Measurements from ENCODE around the gene SUPT16H. TPM values are rescaled to one million over a fixed set of nuclear protein-coding genes. Genes with fewer than 3 reads are reported as not detected.

The SUPT16H gene
- 110 TPM for polyA plus RNA-seq (2013, experiment 1 of 2)
- polyA plus RNA-seq (2013, experiment 2 of 2): 110 TPM

DNA sequence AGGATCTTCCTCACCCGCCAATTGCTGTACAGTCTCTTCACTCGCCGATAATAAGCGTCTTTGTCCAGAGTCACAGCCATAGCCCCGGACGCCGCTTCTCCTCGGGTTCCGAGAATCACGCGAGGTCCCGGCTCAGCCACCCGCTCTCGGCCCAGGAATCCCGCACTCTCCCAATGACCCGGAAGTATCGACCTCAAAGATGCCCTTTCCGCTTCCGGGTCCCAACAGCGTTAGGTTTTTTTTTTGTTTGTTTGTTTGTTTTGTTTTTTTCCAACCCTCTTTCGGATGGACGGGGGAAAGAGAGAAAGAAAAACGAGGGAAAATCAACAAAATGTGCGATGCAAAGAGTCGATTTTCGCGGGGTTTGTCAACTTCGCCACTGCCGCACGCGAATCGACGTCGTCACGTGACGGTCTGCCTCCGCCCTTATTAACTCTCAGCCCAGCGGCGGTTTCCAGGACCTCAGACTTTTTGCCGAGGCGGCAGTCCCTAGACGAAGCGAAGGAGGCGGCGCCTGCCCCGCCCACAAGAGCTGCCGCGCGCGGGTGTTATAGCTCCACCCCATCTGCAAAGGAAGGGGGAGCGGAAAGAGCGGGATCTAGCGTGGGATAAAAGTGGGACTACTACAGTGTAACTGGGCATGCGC, at the start of gene SUPT16H:
SUPT16H (minus strand) TSS at position 172 of the 646 bp plus-strand sequence; CDS start at position 80, 92 bp downstream.
- Histone ChIP-seq H3K36me3 (ENCODE audit: control insufficient read depth, insufficient read depth, low read length) (peaks cover 47% of the 10 kb centered on the region), H3K4me1 (ENCODE audit: control insufficient read depth, insufficient read depth, low read length, poor library complexity, severe bottlenecking) (peaks cover 22% of the 10 kb centered on the region)
- WGBS, 2 experiments (ENCODE audit: insufficient coverage in 2 of 2): 0% methylated on average over 43 to 45 of the region's 54 CpGs

DNA sequence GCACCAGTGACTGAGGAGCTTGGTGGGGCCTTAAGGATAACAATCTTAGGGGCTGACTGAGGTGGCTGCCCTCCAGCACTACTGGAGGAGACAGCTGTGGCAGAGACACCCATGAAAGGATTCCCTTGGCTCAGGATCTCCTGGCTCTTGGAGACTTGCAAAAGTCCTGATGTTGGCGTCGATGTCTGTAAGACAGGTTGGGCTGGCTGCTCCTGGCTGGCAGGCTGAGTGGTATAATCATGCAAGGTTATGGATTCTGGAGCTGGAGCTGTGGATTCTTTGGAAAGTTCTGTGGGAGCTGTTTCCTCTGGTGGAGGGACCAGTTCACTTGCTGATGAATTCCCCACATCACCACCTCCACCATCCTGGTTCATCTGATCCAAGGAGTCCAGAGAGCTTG, 47.3 kb upstream of the SUPT16H start:
- 100% methylated on average over 2 of the region's 2 CpGs; no CpG with 5 or more reads in 1 of the 2 experiments for WGBS, 2 experiments (ENCODE audit: insufficient coverage in 2 of 2)
- no peak overlapping the region for H3K4me3 ChIP-seq (ENCODE audit: extremely low read depth, insufficient read depth, low read length, poor library complexity, severe bottlenecking)
- no peaks in the 10 kb centered on the region for H3K4me1 ChIP-seq (ENCODE audit: control insufficient read depth, insufficient read depth, low read length, poor library complexity, severe bottlenecking)
- no peak overlapping the region for H3K27ac ChIP-seq (ENCODE audit: low read depth, low read length, severe bottlenecking)
- no peaks in the 10 kb centered on the region for H3K9me3 ChIP-seq (ENCODE audit: control insufficient read depth, low read length)
- H3K36me3 ChIP-seq (ENCODE audit: control insufficient read depth, insufficient read depth, low read length): peaks cover 82% of the 10 kb centered on the region

More for the DNA sequence above, at the start of gene SUPT16H:
- Histone ChIP-seq H3K4me3 (ENCODE audit: extremely low read depth, insufficient read depth, low read length, poor library complexity, severe bottlenecking) (peak within 1 kb of the TSS; percentile 90), H3K9me3 (ENCODE audit: control insufficient read depth, low read length) (no peaks in the 10 kb centered on the region), H3K27ac (ENCODE audit: low read depth, low read length, severe bottlenecking) (peak within 1 kb of the TSS; percentile 98)

DNA sequence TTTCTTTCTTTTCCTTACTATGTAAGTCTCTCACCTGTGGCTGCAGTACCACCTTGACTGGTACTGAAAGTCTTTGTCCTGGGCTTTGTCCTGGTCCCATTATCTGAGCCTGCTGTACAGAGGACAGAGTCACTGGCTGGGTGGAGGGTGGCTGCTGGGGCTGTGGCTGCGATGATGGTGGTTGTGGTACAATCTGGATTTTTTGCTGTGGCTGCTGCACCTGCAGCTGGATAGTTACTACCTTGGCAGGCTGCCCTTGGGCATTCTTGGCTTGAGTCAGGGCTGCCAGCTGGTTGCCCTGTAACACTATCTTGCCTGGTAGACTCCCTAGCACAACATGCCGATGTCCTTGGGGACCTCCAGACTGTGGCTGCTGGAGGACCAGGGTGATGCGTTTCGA, 45.1 kb upstream of the SUPT16H start:
- H3K4me1 ChIP-seq (ENCODE audit: control insufficient read depth, insufficient read depth, low read length, poor library complexity, severe bottlenecking): no peaks in the 10 kb centered on the region
- 100% methylated on average over 1 to 2 of the region's 4 CpGs for whole genome bisulfite sequencing, 2 experiments (ENCODE audit: insufficient coverage in 2 of 2)
- peaks cover 91% of the 10 kb centered on the region for H3K36me3 ChIP-seq (ENCODE audit: control insufficient read depth, insufficient read depth, low read length)
- no peak overlapping the region for H3K4me3 ChIP-seq (ENCODE audit: extremely low read depth, insufficient read depth, low read length, poor library complexity, severe bottlenecking)
- H3K9me3 ChIP-seq (ENCODE audit: control insufficient read depth, low read length): no peaks in the 10 kb centered on the region
- H3K27ac ChIP-seq (ENCODE audit: low read depth, low read length, severe bottlenecking): no peak overlapping the region

- no peaks in the 10 kb centered on the region for H3K4me1 ChIP-seq (ENCODE audit: control insufficient read depth, insufficient read depth, low read length, poor library complexity, severe bottlenecking)
- no peak overlapping the region for H3K4me3 ChIP-seq (ENCODE audit: extremely low read depth, insufficient read depth, low read length, poor library complexity, severe bottlenecking)
- peaks cover 97% of the 10 kb centered on the region for H3K36me3 ChIP-seq (ENCODE audit: control insufficient read depth, insufficient read depth, low read length)
- H3K27ac ChIP-seq (ENCODE audit: low read depth, low read length, severe bottlenecking): no peak overlapping the region
- no peaks in the 10 kb centered on the region for H3K9me3 ChIP-seq (ENCODE audit: control insufficient read depth, low read length)
- no CpG with 5 or more reads among the region's 1 CpG for WGBS, 2 experiments (ENCODE audit: insufficient coverage in 2 of 2)
Observed at GRCh38 chr14:21426692-21427091, 42.9 kb upstream of the SUPT16H start.

GRCh38 chr14:21419528-21419927, 35.7 kb upstream of the SUPT16H start:
- no peak overlapping the region for H3K4me3 ChIP-seq (ENCODE audit: extremely low read depth, insufficient read depth, low read length, poor library complexity, severe bottlenecking)
- peaks cover 79% of the 10 kb centered on the region for H3K36me3 ChIP-seq (ENCODE audit: control insufficient read depth, insufficient read depth, low read length)
- H3K4me1 ChIP-seq (ENCODE audit: control insufficient read depth, insufficient read depth, low read length, poor library complexity, severe bottlenecking): no peaks in the 10 kb centered on the region
- 94 to 100% methylated on average over 5 of the region's 5 CpGs for WGBS, 2 experiments (ENCODE audit: insufficient coverage in 2 of 2)
- H3K27ac ChIP-seq (ENCODE audit: low read depth, low read length, severe bottlenecking): no peak overlapping the region
- no peaks in the 10 kb centered on the region for H3K9me3 ChIP-seq (ENCODE audit: control insufficient read depth, low read length)

DNA sequence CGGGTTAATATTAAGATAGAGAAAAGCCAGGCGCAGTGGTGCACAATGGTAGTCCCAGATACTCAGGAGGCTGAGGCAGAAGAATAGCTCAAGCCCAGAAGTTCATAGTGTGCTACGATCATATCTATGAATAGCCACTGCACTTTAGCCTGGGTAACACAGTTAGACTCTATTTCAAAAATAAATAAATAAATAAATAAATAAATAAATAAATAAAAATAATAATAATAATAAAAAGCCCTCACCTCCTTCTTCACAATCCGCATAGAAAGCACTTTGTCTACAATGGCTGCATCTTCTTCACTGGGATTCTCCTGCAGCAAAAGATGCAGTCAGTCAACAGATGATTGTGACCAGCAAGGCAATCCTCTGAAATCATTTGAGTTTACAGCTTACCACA, 31.5 kb upstream of the SUPT16H start:
- Histone ChIP-seq H3K4me3 (ENCODE audit: extremely low read depth, insufficient read depth, low read length, poor library complexity, severe bottlenecking) (no peak overlapping the region), H3K36me3 (ENCODE audit: control insufficient read depth, insufficient read depth, low read length) (peaks cover 83% of the 10 kb centered on the region), H3K9me3 (ENCODE audit: control insufficient read depth, low read length) (no peaks in the 10 kb centered on the region), H3K27ac (ENCODE audit: low read depth, low read length, severe bottlenecking) (no peak overlapping the region), H3K4me1 (ENCODE audit: control insufficient read depth, insufficient read depth, low read length, poor library complexity, severe bottlenecking) (no peaks in the 10 kb centered on the region)
- WGBS, 2 experiments (ENCODE audit: insufficient coverage in 2 of 2): 92 to 96% methylated on average over 2 of the region's 4 CpGs

DNA sequence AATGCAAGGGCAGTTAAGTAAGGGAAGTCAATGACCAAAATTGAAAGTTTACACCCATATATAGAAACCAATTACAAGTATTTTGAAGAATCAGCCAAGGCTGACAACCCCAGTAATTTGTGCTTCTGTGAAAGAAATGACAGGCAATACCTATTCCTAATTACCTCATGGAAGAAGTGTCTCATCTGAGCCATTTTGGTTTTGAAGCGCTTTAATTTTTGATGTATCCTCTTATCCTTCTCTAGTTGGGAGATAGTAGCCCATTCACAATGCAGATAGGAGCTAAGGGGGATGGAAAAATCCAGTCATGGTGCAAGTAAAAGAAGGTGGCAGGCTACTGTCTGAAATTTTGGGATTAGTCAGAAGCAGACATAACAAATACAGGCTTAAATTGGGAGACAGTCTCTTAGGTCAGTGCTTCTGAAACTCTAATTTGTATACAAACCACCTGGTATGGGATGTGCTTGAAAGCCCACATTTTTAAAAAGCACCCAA, 30.4 kb upstream of the SUPT16H start:
- no peaks in the 10 kb centered on the region for H3K9me3 ChIP-seq (ENCODE audit: control insufficient read depth, low read length)
- no peaks in the 10 kb centered on the region for H3K4me1 ChIP-seq (ENCODE audit: control insufficient read depth, insufficient read depth, low read length, poor library complexity, severe bottlenecking)
- peaks cover 82% of the 10 kb centered on the region for H3K36me3 ChIP-seq (ENCODE audit: control insufficient read depth, insufficient read depth, low read length)
- no CpG with 5 or more reads among the region's 1 CpG for WGBS, 2 experiments (ENCODE audit: insufficient coverage in 2 of 2)
- H3K4me3 ChIP-seq (ENCODE audit: extremely low read depth, insufficient read depth, low read length, poor library complexity, severe bottlenecking): no peak overlapping the region
- no peak overlapping the region for H3K27ac ChIP-seq (ENCODE audit: low read depth, low read length, severe bottlenecking)

- H3K36me3 ChIP-seq (ENCODE audit: control insufficient read depth, insufficient read depth, low read length): peaks cover 97% of the 10 kb centered on the region
- H3K4me3 ChIP-seq (ENCODE audit: extremely low read depth, insufficient read depth, low read length, poor library complexity, severe bottlenecking): no peak overlapping the region
- WGBS, 2 experiments (ENCODE audit: insufficient coverage in 2 of 2): 96 to 100% methylated on average over 2 to 3 of the region's 3 CpGs
- no peaks in the 10 kb centered on the region for H3K4me1 ChIP-seq (ENCODE audit: control insufficient read depth, insufficient read depth, low read length, poor library complexity, severe bottlenecking)
- no peak overlapping the region for H3K27ac ChIP-seq (ENCODE audit: low read depth, low read length, severe bottlenecking)
- no peaks in the 10 kb centered on the region for H3K9me3 ChIP-seq (ENCODE audit: control insufficient read depth, low read length)
Observed at GRCh38 chr14:21408147-21408546, 24.3 kb upstream of the SUPT16H start.

- Histone ChIP-seq H3K9me3 (ENCODE audit: control insufficient read depth, low read length) (no peaks in the 10 kb centered on the region), H3K4me1 (ENCODE audit: control insufficient read depth, insufficient read depth, low read length, poor library complexity, severe bottlenecking) (no peaks in the 10 kb centered on the region), H3K4me3 (ENCODE audit: extremely low read depth, insufficient read depth, low read length, poor library complexity, severe bottlenecking) (no peak overlapping the region), H3K36me3 (ENCODE audit: control insufficient read depth, insufficient read depth, low read length) (peaks cover 97% of the 10 kb centered on the region), H3K27ac (ENCODE audit: low read depth, low read length, severe bottlenecking) (no peak overlapping the region)
Observed at GRCh38 chr14:21406213-21406612, 22.4 kb upstream of the SUPT16H start.

DNA sequence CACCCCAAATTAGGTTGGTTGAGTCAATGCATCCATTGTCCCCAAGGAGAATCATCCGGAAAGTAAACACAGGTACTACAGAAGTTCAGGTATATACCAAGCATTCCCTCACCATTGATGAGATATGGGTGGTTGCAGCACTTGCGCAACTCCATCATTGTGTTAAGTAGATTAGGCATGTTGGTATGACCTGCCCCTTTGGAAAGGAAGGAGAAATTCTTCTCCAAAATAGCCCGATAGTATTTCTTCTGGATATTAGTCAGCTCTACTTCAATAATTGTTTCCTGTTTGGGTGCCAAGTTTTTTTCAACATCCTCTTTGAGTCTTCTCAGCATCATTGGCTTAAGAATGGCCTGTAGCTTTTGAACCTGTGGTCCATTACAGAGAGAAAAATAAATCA, 21.3 kb upstream of the SUPT16H start:
- no peaks in the 10 kb centered on the region for H3K9me3 ChIP-seq (ENCODE audit: control insufficient read depth, low read length)
- H3K27ac ChIP-seq (ENCODE audit: low read depth, low read length, severe bottlenecking): no peak overlapping the region
- no peak overlapping the region for H3K4me3 ChIP-seq (ENCODE audit: extremely low read depth, insufficient read depth, low read length, poor library complexity, severe bottlenecking)
- peaks cover 97% of the 10 kb centered on the region for H3K36me3 ChIP-seq (ENCODE audit: control insufficient read depth, insufficient read depth, low read length)
- H3K4me1 ChIP-seq (ENCODE audit: control insufficient read depth, insufficient read depth, low read length, poor library complexity, severe bottlenecking): no peaks in the 10 kb centered on the region
- 100% methylated on average over 2 of the region's 3 CpGs; no CpG with 5 or more reads in 1 of the 2 experiments for WGBS, 2 experiments (ENCODE audit: insufficient coverage in 2 of 2)

- no peaks in the 10 kb centered on the region for H3K4me1 ChIP-seq (ENCODE audit: control insufficient read depth, insufficient read depth, low read length, poor library complexity, severe bottlenecking)
- peaks cover 98% of the 10 kb centered on the region for H3K36me3 ChIP-seq (ENCODE audit: control insufficient read depth, insufficient read depth, low read length)
- H3K27ac ChIP-seq (ENCODE audit: low read depth, low read length, severe bottlenecking): no peak overlapping the region
- H3K4me3 ChIP-seq (ENCODE audit: extremely low read depth, insufficient read depth, low read length, poor library complexity, severe bottlenecking): no peak overlapping the region
- H3K9me3 ChIP-seq (ENCODE audit: control insufficient read depth, low read length): no peaks in the 10 kb centered on the region
- 100% methylated on average over 3 to 4 of the region's 5 CpGs for WGBS, 2 experiments (ENCODE audit: insufficient coverage in 2 of 2)
Observed at GRCh38 chr14:21399311-21399870, 15.6 kb upstream of the SUPT16H start.

Measured in mesodermal cell (in vitro differentiated cells).